Measurements from ENCODE around the gene MYOZ3.

MYOZ3 gene

DNA sequence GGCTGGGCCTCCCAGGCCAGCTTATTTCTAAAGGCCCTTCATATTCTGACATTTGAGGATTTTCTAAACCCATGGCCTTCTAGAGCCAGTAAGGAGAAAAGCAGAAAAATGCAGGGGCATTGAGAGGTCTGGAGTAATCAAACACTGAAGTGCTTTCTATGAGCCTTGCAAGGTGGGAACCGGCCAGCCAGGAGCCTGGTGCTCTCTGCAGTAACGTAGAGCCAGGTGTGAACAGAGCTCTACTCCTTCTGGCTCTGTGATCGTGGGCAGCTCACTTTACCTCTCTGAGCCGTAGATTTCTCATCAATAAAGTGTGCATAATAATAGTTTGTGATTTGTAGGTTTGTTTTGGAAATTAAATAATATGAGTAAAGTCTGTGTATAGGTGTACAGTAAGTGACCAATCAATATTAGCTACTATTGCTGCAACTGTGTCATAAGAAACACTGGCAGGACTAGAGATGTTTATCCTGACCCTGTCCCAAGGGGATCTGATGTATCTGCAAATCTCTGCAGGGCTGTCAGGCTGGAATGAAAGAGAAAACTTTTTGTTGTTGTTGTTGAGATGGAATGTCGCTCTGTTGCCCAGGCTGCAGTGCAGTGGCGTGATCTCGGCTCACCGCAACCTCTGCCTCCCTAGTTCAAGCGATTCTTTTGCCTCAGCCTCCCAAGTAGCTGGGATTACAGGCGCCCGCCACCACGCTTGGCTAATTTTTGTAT is 17.9 kb upstream of the MYOZ3 start:
- DNase-seq = no peak

- DNase-seq = no peak
Measured at GRCh38 chr5:150644058-150644457, 17.0 kb upstream of the MYOZ3 start.

DNA sequence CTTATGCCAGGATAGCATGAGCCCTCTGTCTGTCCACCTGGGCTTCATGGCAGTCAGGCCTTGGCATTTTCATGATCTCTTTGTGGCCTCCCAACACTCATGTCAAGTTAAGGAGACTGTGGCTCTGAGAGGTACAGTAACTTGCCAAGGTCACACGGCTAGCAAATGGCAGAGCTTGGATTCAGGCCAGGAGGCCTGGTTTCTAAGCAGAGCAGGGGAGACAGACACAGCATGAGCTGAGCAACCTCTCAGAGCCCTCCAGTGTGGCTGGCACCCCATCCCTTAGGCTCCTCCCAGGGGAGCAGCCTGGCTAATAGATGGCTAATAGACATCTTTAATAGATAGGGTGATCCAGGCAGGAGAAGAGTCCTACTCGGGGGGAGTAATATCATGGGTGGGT is 16.5 kb upstream of the MYOZ3 start:
- DNase-seq = no peak

GRCh38 chr5:150645070-150645700 is 15.9 kb upstream of the MYOZ3 start:
- no peak for DNase-seq

DNA sequence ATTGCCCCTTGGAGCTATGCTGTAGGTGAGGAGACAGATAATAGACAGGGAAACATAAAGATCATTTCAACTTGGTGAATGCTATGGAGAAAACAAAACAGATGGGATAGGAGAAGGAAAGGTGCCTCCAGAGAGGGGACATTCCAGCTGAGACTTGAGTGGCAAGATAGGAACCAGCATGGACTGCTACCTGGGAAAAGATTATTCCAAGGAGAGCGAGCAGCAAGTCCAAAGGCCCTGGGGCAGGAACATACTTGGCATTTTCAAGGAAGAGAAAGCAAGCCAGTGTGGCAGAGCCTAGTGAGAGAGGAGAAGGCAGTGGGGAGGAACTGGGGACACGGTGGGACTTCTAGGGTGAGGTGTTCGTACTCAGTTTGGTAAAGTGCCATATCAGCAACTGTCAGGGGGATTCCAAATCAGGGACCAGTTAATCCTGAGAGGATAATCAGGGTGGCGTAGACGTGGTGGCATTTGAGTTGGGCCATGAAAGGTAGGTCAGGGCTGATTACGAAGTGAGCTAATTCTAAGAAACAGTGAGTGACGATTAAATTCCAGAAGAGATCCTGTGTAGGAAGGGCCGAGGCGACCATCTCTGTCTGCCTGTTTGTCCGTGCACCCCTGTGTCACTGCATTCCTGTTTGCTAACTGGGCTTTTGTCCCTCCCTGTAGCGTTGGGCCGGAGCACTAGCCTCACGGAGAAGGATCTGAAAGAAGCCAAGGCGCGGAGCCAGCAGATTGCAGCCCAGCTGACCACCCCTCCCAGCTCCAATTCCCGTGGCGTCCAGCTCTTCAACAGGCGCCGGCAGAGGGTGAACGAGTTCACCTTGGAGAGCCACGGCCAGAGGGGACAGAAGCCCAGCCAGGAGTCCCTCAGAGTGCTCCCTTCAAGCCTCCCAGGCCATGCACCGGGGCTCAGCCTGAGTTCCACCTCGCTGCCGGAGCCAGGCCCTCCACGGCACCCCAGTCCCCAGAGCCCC is 13.5 kb upstream of the MYOZ3 start:
- DNase-seq = no peak

GRCh38 chr5:150648294-150649107 is 12.6 kb upstream of the MYOZ3 start:
- no peak for DNase-seq

GRCh38 chr5:150649108-150650020 is 11.7 kb upstream of the MYOZ3 start:
- DNase-seq = no peak

DNA sequence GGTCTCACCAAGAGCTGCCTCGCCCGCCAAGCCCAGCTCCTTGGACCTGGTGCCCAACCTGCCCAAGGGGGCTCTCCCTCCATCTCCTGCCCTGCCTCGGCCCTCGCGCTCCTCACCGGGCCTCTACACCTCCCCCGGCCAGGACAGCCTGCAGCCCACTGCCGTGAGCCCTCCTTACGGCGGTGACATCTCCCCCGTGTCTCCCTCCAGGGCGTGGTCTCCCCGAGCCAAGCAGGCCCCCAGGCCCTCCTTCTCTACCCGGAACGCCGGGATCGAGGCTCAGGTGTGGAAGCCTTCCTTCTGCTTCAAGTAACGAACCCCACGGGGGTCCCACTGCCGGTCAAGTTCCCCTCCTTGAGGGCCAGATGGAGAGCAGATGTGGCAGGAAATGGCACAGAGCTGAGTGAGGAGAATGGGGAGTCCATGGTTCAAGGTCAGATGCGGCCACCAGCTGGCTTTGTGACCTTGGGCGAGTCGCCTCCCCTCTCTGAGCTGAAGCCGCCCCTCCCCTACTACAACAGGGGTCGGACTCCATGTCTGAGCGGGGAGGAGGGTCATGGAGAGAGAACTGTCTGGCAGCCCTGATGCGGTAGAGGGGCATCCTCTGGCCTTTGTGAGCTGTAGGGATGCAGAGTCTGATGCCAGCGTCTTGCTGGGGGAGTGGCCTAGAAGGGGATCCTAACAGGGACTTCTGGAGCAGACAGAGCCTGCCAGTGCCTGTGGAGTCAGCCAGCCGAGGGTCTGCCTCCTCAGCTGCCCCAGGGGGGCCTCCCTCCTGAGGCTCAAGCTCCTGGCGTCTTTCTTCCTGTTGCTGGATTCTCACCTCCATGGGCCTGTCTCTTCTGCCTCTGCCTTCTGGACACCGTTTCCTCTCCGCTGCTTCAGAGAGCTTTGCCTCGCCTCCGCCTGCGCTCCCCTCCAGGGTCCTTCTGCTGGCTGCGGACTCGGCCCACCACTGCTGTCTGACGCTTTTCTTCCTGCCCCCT is 10.7 kb upstream of the MYOZ3 start:
- DNase-seq = no peak

GRCh38 chr5:150651382-150651781 is 9.7 kb upstream of the MYOZ3 start:
- DNase-seq = no peak

- no peak for DNase-seq
Measured at GRCh38 chr5:150651924-150652671, 9.0 kb upstream of the MYOZ3 start.

- no peak for DNase-seq
Measured at GRCh38 chr5:150653145-150653761, 7.8 kb upstream of the MYOZ3 start.

- DNase-seq = no peak
Measured at GRCh38 chr5:150653762-150654556, 7.1 kb upstream of the MYOZ3 start.

DNA sequence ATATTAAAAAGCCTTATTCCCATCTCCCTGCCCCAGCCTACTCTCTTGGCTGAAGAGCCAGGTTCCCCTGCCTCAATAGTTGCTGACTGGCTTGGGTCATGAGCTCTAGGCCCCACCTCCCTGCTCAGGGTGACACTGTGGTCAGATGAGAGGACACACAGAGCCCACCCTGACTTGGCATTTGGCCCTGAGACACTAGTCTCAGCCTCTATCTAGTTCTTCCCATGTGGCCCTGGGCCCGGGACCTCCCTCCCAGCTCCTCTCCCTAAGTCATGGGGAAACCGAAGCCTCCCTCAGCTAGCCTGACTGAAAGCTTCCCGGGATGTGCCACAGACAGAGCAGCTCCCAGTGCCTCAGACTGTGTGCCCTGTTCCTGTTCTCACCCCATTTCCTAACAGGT is 5.8 kb upstream of the MYOZ3 start:
- no peak for DNase-seq

DNA sequence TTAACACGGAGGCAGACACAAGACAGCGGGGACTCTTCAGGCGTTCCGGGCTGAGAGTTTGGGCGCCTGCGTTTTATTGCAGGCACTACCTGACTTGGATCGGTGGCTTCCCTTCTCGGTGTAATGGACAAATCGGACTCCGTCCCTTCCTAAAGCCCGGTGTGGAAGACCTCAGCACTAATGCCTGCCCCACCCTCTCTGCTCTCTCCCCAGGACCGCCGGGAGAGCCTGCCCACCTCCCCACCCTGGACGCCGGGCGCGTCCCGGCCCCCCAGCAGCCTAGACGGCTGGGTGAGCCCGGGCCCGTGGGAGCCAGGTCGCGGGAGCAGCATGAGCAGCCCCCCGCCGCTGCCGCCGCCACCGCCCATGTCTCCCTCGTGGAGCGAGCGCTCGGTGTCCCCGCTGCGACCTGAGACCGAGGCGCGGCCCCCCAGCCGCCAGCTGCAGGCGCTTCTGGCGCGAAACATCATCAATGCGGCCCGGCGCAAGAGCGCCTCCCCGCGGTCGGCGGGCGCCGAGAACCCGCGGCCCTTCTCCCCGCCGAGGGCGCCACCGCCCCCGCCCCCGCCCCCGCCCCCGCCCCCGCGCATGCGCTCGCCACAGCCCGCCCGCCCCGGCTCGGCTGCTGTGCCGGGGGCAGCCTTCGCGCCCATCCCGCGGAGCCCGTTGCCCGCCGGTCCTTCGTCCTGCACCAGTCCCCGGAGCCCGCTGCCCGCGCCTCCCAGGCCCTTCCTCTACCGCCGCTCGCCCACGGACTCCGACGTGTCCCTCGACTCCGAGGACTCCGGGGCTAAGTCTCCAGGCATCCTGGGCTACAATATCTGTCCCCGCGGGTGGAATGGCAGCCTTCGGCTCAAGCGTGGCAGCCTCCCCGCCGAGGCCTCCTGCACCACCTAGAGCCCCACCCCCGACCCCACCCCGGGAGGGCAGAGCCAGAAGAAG is 4.6 kb upstream of the MYOZ3 start:
- peak; percentile 65 to 79 (median 70) for DNase-seq

GRCh38 chr5:150658121-150658520 is 2.9 kb upstream of the MYOZ3 start:
- no peak for DNase-seq

DNA sequence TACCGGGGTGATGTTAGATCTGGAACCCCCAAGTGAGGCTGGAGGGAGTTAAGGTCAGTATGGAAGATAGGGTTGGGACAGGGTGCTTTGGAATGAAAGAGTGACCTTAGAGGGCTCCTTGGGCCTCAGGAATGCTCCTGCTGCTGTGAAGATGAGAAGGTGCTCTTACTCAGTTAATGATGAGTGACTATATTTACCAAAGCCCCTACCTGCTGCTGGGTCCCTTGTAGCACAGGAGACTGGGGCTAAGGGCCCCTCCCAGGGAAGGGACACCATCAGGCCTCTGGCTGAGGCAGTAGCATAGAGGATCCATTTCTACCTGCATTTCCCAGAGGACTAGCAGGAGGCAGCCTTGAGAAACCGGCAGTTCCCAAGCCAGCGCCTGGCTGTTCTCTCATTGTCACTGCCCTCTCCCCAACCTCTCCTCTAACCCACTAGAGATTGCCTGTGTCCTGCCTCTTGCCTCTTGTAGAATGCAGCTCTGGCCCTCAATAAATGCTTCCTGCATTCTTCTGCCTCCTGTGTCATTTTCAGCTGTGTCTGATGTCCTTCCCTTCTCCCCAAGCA is 2.3 kb upstream of the MYOZ3 start:
- no peak for DNase-seq

All from suppressor macrophage treated with lipopolysaccharide for 1 hour (primary cell).